ENCODE measurements around the gene ULK4.
A peak's percentile ranks its signal among the peaks of the same experiment; 100 is the strongest.
"Not testable (repeated sequence)": the region's sequence is repeated elsewhere in the genome, so short reads cannot be mapped to it uniquely, and the experiment has no call there.

The ULK4 gene

GRCh38 chr3:41860489-41860888 lies 101.4 kb downstream of the ULK4 start:
- DNase-seq = not testable (repeated sequence)

- no peak for DNase-seq
Measured at GRCh38 chr3:41854956-41855355, 106.9 kb downstream of the ULK4 start.

- no peak for DNase-seq
Measured at GRCh38 chr3:41853540-41854196, 108.2 kb downstream of the ULK4 start.

- no peak for DNase-seq
Measured at GRCh38 chr3:41848753-41849574, 112.9 kb downstream of the ULK4 start.

- DNase-seq = no peak
Measured at GRCh38 chr3:41847679-41848078, 114.2 kb downstream of the ULK4 start.

- DNase-seq = no peak
Measured at GRCh38 chr3:41846850-41847249, 115.1 kb downstream of the ULK4 start.

GRCh38 chr3:41845826-41846225 lies 116.1 kb downstream of the ULK4 start:
- no peak for DNase-seq

- DNase-seq = not testable (repeated sequence)
Measured at GRCh38 chr3:41844256-41844655, 117.6 kb downstream of the ULK4 start.

GRCh38 chr3:41840936-41841668 lies 120.8 kb downstream of the ULK4 start:
- DNase-seq = not testable (repeated sequence)

- no peak for DNase-seq
Measured at GRCh38 chr3:41836360-41837134, 125.4 kb downstream of the ULK4 start.

GRCh38 chr3:41833628-41834027 lies 128.3 kb downstream of the ULK4 start:
- no peak for DNase-seq

- no peak for DNase-seq
Measured at GRCh38 chr3:41819236-41819635, 142.7 kb downstream of the ULK4 start.

- no peak for DNase-seq
Measured at GRCh38 chr3:41808618-41809017, 153.3 kb downstream of the ULK4 start.

- no peak for DNase-seq
Measured at GRCh38 chr3:41808152-41808551, 153.8 kb downstream of the ULK4 start.

- no peak for DNase-seq
Measured at GRCh38 chr3:41794748-41795589, 166.9 kb downstream of the ULK4 start.

GRCh38 chr3:41792806-41793205 lies 169.1 kb downstream of the ULK4 start:
- DNase-seq = no peak

- DNase-seq = no peak
Measured at GRCh38 chr3:41769106-41769505, 192.8 kb downstream of the ULK4 start.

- DNase-seq = peak; percentile 38
Measured at GRCh38 chr3:41768363-41768762, 193.5 kb downstream of the ULK4 start.

GRCh38 chr3:41762867-41763266 lies 199.0 kb downstream of the ULK4 start:
- not testable (repeated sequence) for DNase-seq

GRCh38 chr3:41753651-41754050 lies 208.3 kb downstream of the ULK4 start:
- DNase-seq = no peak

GRCh38 chr3:41751597-41751996 lies 210.3 kb downstream of the ULK4 start:
- DNase-seq = no peak

- DNase-seq = no peak
Measured at GRCh38 chr3:41749988-41750387, 211.9 kb downstream of the ULK4 start.
